ENCODE data around the gene CSRP1. TPM values are rescaled to one million over a fixed set of nuclear protein-coding genes. Genes with fewer than 3 reads are reported as not detected.

CSRP1 gene
- total RNA-seq, 2 donors from 2014 or later, result 25.0 to 51.1 TPM

DNA sequence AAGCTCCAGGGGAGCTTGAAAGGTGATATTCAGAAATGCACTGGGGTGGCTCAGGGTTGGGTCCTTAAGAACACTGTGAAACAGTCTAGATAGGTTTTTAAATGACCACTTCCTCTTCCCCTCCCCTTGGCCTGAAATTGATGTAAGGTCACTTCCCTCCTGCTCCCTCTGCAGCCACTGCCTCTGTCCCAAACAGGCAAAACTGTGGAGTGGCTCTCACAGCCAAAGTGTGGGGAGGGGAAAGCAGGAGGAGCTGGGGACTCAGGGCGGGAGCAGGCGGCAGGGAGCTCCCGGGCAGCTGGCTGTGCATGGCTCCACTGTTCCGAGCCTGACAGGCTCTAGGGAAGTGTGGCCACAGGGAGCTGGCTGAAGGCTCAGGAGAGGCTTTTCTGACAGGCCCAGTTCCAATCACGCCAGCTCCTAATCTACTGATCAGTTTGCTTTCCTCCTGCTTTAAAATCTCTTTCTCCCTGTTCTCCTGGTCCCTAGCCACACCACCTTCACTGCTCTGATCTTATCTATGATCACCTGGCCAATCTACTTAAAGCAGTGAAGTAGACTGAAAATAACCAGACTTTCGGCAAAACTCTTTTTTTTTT lies 5.1 kb upstream of the CSRP1 start:
- no peak overlapping the region for H3K27ac Mint-ChIP-seq
- no peaks in the 10 kb centered on the region for H3K9me3 Mint-ChIP-seq
- H3K36me3 Mint-ChIP-seq (ENCODE audit: low read depth), result no peaks in the 10 kb centered on the region
- H3K4me3 Mint-ChIP-seq, result no peak overlapping the region
- H3K27me3 Mint-ChIP-seq, result no peaks in the 10 kb centered on the region
- ATAC-seq (replicated peaks), result no peak
- peaks cover 4% of the 10 kb centered on the region for H3K4me1 Mint-ChIP-seq

DNA sequence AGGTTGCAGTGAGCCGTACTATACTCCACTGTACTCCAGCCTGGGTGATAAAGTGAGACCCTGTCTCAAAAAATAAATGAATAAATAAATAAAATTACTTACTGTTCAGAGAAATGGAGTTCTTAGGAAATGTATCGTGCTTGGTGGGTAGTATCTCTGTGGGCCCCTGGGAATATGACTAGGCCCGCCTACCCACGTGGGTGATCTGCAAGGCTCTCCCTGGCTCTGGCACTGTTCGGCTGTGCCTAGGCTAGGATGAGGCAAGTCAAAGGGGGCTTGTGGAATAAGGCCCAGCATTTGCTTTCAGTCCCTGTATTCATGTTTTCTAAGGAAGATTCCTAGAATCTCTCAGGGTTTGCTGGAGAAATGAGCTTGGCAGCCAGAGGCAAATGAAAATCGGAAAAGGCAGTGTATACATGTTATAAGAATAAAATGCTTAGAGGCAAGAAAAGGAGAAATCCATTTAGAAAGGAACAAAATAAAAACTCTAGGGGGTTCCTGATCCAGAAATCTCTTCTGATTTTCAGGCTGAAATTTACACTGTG lies 4.5 kb upstream of the CSRP1 start:
- Mint-ChIP-seq H3K36me3 (ENCODE audit: low read depth) (no peaks in the 10 kb centered on the region), H3K9me3 (no peaks in the 10 kb centered on the region), H3K4me3 (no peak overlapping the region), H3K27ac (no peak overlapping the region), H3K27me3 (no peaks in the 10 kb centered on the region), H3K4me1 (peaks cover 4% of the 10 kb centered on the region)
- ATAC-seq (replicated peaks), result no peak

- no peak overlapping the region for H3K4me3 Mint-ChIP-seq
- no peaks in the 10 kb centered on the region for H3K36me3 Mint-ChIP-seq (ENCODE audit: low read depth)
- no peaks in the 10 kb centered on the region for H3K27me3 Mint-ChIP-seq
- no peak for ATAC-seq (replicated peaks)
- H3K9me3 Mint-ChIP-seq, result no peaks in the 10 kb centered on the region
- peaks cover 4% of the 10 kb centered on the region for H3K4me1 Mint-ChIP-seq
- no peak overlapping the region for H3K27ac Mint-ChIP-seq
Observed at GRCh38 chr1:201510734-201511133, 3.8 kb upstream of the CSRP1 start.

DNA sequence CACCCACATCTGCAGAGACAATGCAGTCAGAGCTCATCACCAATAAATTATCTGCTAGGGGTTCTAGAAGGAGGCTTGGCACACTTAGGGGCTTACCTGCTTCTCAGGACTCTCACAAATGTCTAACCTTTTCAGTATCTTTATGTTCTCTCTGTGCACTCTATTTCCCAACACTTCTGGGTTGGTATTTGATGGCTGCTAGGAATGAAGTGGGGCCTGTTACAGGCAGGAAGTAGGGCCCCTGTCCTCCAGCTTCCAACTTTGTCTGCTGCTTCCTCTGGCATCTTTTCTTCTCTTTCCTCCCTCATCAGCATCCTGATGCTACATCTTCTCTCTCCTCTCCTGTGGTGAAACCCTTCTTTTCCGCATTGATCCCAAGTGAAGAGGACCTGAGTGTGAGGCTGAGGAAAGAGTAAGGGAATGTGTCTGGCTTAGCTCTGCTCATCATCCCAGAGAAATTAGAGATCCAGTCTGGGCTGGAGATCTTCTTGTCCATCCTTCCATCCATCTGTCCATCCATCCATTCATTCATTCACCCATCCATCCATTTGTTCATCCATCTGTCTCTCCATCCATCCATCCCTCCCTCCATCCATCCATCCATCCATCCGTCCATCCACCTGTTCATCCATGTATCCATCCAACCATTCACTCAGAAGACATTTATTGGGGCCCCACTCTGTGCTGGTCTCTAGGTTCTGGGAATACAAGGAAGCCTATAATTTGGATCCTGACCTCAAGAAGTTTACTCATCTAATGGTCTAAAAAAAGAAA lies 2.9 kb upstream of the CSRP1 start:
- Mint-ChIP-seq H3K9me3 (no peaks in the 10 kb centered on the region), H3K27ac (peak overlapping the region; percentile 5), H3K27me3 (no peaks in the 10 kb centered on the region), H3K4me3 (no peak overlapping the region), H3K36me3 (ENCODE audit: low read depth) (no peaks in the 10 kb centered on the region), H3K4me1 (peaks cover 8% of the 10 kb centered on the region)
- no peak for ATAC-seq (replicated peaks)

- ATAC-seq (replicated peaks), result no peak
- H3K27me3 Mint-ChIP-seq, result no peaks in the 10 kb centered on the region
- H3K36me3 Mint-ChIP-seq (ENCODE audit: low read depth), result no peaks in the 10 kb centered on the region
- H3K27ac Mint-ChIP-seq, result peak overlapping the region; percentile 5
- H3K9me3 Mint-ChIP-seq, result no peaks in the 10 kb centered on the region
- H3K4me3 Mint-ChIP-seq, result no peak overlapping the region
- peaks cover 7% of the 10 kb centered on the region for H3K4me1 Mint-ChIP-seq
Observed at GRCh38 chr1:201508809-201509208, 1.9 kb upstream of the CSRP1 start.

DNA sequence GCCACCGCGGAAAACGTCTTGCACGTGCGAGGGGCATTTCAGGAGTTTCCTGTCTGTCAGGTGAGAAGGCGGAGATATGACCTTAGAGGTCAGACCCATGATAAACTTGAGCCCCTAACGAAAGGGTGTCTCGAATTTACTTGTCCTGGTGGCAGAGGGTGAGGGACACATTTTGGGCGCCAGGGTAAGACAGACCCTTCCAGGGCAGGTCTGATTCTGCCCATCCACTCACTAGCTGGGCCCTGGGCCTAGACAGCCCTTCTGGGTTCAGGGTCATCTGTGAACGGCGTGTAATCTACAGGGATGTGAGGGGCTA lies 395 bp upstream of the CSRP1 start:
- ATAC-seq (replicated peaks), result peak; percentile 15
- Mint-ChIP-seq H3K27ac (peak overlapping the region; percentile 30), H3K4me1 (peaks cover 7% of the 10 kb centered on the region), H3K9me3 (no peaks in the 10 kb centered on the region), H3K36me3 (ENCODE audit: low read depth) (no peaks in the 10 kb centered on the region), H3K4me3 (peak overlapping the region; percentile 92), H3K27me3 (no peaks in the 10 kb centered on the region)

DNA sequence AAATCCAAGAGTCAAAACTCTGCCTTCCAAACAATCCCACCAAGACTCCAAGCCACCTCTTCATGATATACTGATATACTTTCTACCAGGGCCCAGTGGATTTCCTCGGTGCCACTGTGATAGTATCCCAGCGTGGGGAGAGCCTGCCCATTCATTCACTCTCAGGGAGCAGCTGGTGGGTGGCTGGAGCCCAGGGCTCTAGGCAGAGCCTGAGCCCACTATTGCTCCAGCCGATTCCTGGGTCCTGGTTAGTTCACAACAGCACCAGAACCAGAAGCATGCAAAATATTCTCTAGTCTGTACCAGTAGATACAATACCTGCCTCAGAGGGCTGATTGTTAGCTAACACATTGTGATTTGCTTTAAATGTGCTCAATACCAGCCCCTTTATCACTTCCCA lies 831 bp downstream of the CSRP1 start:
- peaks cover 7% of the 10 kb centered on the region for H3K4me1 Mint-ChIP-seq
- H3K27me3 Mint-ChIP-seq, result no peaks in the 10 kb centered on the region
- peak overlapping the region; percentile 88 for H3K27ac Mint-ChIP-seq
- ATAC-seq (replicated peaks), result no peak
- no peaks in the 10 kb centered on the region for H3K36me3 Mint-ChIP-seq (ENCODE audit: low read depth)
- no peaks in the 10 kb centered on the region for H3K9me3 Mint-ChIP-seq
- peak overlapping the region; percentile 92 for H3K4me3 Mint-ChIP-seq

DNA sequence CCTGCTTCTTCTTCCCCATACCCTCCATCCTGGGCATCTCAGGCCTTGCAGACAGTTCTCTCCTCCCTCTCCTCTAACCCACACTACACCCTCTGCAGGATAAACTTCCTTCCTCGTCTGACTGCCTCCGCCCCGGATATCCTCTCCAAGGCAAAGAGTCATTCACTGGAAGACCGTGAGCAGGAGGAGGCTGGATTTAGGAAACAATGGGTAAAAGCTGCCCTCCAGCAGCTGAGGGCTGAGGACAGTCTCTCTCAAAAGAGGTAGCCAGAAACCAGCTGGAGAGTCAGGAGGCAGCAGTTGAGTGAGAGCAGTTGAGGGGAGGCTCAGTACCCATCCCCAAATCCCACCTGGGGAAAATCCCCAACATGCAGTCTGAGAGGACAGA lies 1.4 kb downstream of the CSRP1 start:
- Mint-ChIP-seq H3K4me3 (peak overlapping the region; percentile 92), H3K27ac (peak overlapping the region; percentile 88), H3K4me1 (peaks cover 7% of the 10 kb centered on the region), H3K36me3 (ENCODE audit: low read depth) (no peaks in the 10 kb centered on the region), H3K27me3 (no peaks in the 10 kb centered on the region), H3K9me3 (no peaks in the 10 kb centered on the region)
- no peak for ATAC-seq (replicated peaks)

- Mint-ChIP-seq H3K9me3 (no peaks in the 10 kb centered on the region), H3K36me3 (ENCODE audit: low read depth) (no peaks in the 10 kb centered on the region), H3K4me1 (peaks cover 7% of the 10 kb centered on the region), H3K27me3 (no peaks in the 10 kb centered on the region), H3K4me3 (peak overlapping the region; percentile 92), H3K27ac (peak overlapping the region; percentile 88)
- no peak for ATAC-seq (replicated peaks)
Observed at GRCh38 chr1:201504799-201505502, 2.0 kb downstream of the CSRP1 start.

DNA sequence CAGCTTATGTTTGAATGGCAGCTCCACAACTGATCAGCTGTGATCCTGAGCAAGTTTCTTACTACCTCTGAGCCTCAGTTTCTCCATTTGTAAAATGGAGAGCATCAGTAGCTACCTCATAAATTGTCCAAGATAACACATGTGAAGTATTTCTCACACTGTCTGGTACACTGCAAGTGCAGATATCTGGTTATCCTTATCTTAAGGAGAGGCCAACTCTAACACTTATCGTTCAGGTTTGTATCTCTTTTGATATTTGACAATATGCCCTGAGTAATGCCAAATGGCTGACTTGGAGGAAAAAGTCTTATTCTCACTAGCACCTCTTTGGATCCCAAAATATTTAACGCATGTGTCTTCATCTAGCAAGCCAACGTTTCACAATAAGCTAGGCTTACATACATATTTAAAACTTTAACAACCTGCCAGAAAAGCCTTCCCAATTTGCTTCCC lies 2.7 kb downstream of the CSRP1 start:
- ATAC-seq (replicated peaks), result no peak
- Mint-ChIP-seq H3K9me3 (no peaks in the 10 kb centered on the region), H3K27me3 (no peaks in the 10 kb centered on the region), H3K4me3 (no peak overlapping the region), H3K4me1 (peaks cover 7% of the 10 kb centered on the region), H3K36me3 (ENCODE audit: low read depth) (no peaks in the 10 kb centered on the region), H3K27ac (no peak overlapping the region)

DNA sequence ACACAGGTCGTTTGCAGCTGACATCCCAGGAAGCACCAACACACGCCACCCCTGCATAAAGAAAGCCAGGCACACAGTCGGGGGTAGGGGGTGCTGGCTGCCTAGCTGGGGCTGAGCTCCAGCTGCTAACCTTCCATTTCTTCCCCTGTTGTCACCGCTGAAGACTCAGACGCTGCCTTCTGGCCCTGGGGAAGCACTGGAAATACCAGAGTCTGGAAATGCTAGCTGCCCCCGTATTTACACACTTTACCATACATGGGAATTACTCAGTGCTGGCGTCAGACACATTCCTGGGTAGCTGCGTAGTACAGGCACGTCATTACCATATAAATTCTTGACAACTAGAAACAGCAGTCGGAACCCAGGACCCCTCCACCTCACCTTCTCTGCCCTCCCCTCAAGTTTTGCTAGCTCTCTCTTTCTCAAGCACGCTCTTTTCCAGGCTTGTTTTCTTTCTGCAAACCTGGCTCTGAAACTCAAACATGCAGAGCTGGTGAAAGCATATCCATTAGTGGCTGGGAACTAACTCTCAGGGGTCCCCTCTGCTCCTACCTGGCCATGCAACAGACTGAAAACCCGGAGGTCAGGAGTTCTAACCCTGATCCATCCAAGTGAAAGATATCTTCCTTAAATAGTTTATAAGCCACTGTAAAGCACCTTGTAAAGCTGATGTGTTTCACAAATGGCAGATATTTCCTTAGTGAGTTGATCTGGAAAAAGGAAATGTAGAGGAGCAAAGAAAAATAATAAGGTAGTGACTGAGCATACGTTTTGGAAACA lies 3.3 kb downstream of the CSRP1 start:
- Mint-ChIP-seq H3K4me3 (no peak overlapping the region), H3K27me3 (no peaks in the 10 kb centered on the region), H3K4me1 (peaks cover 7% of the 10 kb centered on the region), H3K27ac (no peak overlapping the region), H3K36me3 (ENCODE audit: low read depth) (no peaks in the 10 kb centered on the region), H3K9me3 (no peaks in the 10 kb centered on the region)
- no peak for ATAC-seq (replicated peaks)

DNA sequence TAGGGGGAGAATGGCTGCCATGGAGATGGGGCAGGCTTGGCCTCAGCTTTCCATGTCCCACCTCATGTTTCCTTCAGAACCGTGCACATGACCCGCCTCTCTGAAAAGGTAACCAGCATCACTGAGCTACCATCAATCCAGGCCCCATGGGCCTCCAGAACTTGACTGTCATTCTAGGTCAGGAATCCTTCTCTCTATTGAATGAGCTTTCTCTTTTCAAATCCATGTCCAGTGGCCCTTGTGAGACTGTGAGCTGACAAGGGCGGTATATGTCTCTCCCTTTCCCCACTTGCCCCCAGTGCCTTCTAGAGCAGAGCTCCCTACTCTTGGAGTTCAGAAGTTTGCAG lies 4.4 kb downstream of the CSRP1 start:
- Mint-ChIP-seq H3K4me1 (peaks cover 7% of the 10 kb centered on the region), H3K27ac (no peak overlapping the region), H3K27me3 (no peaks in the 10 kb centered on the region), H3K4me3 (no peak overlapping the region), H3K9me3 (no peaks in the 10 kb centered on the region), H3K36me3 (ENCODE audit: low read depth) (no peaks in the 10 kb centered on the region)
- ATAC-seq (replicated peaks), result no peak

- Mint-ChIP-seq H3K4me1 (peaks cover 7% of the 10 kb centered on the region), H3K9me3 (no peaks in the 10 kb centered on the region), H3K36me3 (ENCODE audit: low read depth) (no peaks in the 10 kb centered on the region), H3K4me3 (no peak overlapping the region), H3K27ac (no peak overlapping the region), H3K27me3 (no peaks in the 10 kb centered on the region)
- no peak for ATAC-seq (replicated peaks)
Observed at GRCh38 chr1:201501812-201502510, 5.0 kb downstream of the CSRP1 start.

GRCh38 chr1:201501144-201501543 lies 5.8 kb downstream of the CSRP1 start:
- H3K4me3 Mint-ChIP-seq, result no peak overlapping the region
- H3K4me1 Mint-ChIP-seq, result peaks cover 7% of the 10 kb centered on the region
- H3K36me3 Mint-ChIP-seq (ENCODE audit: low read depth), result peaks cover 5% of the 10 kb centered on the region
- no peaks in the 10 kb centered on the region for H3K9me3 Mint-ChIP-seq
- no peaks in the 10 kb centered on the region for H3K27me3 Mint-ChIP-seq
- ATAC-seq (replicated peaks), result no peak
- no peak overlapping the region for H3K27ac Mint-ChIP-seq

Measured in activated T-helper 17 cell treated with anti-CD3 and anti-CD28 coated beads, Interleukin-2, amount 50 U/mL, for 72 hours (primary cell).